PC-3 (cell line): Measurements from ENCODE around the gene B4GALT5.

Experiments
- EZH2 ChIP-seq: fragments of 300-600 bp; sonication (generic); IDR thresholded peaks from one replicate; pipeline ENCODE4 v1.6.1; 2017; ENCODE audit warnings: antibody characterized with exemption, mild to moderate bottlenecking, low read length; ENCODE audit not compliant: unreplicated experiment
- EZH2phosphoT487 ChIP-seq: fragments of 300-600 bp; sonication (generic); IDR thresholded peaks from 2 replicates; pipeline ENCODE4 v1.6.1; 2018; ENCODE audit warnings: mild to moderate bottlenecking, antibody characterized with exemption, low read length, borderline replicate concordance
- TF ChIP-seq, protein P1 (sequence below): fragments of 300-600 bp; sonication (generic); conservative IDR thresholded peaks from 2 replicates; pipeline ENCODE4 v1.5.1; 2017; ENCODE audit warnings: antibody characterized with exemption, low read depth, mild to moderate bottlenecking, low read length

DNA sequence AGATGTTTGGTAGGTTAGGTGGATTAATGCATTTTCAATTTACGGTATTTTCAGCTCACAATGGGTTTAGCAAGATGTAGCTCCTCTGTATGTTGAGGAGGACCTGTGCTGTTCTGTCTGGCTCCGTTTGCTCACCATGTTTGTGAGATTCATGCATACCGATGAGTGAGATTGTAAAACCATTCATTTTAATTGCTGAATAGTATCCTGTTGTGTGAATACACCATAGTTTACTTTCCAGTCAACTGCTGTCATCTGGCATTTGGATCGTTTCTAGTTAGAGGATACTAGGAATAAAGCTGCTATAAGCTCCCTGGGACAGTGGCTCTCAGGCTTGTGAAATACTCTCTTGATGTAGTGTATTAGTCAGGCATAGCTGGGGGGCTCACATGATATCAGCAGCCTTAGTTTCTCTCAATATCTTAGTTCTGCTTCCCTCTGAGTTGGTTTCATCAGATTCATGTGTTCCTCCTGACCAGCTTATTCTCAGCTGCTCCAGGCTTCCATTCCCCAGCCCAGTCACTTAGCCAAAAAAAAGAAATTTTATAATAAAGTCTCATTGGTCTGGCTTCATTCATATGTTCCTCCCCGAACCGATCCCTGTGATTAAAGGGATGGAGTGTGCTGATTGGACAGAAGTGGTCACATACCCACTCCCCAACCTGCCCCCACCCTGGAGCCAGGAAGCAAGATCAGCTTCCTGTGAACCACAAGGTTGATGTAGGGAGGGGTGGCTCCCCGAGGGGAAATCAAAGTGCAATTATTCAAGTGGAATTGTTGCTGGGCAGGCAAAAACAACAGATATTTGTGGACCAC lies 10.9 kb upstream of the B4GALT5 start:
- TF ChIP-seq, protein P1, sequence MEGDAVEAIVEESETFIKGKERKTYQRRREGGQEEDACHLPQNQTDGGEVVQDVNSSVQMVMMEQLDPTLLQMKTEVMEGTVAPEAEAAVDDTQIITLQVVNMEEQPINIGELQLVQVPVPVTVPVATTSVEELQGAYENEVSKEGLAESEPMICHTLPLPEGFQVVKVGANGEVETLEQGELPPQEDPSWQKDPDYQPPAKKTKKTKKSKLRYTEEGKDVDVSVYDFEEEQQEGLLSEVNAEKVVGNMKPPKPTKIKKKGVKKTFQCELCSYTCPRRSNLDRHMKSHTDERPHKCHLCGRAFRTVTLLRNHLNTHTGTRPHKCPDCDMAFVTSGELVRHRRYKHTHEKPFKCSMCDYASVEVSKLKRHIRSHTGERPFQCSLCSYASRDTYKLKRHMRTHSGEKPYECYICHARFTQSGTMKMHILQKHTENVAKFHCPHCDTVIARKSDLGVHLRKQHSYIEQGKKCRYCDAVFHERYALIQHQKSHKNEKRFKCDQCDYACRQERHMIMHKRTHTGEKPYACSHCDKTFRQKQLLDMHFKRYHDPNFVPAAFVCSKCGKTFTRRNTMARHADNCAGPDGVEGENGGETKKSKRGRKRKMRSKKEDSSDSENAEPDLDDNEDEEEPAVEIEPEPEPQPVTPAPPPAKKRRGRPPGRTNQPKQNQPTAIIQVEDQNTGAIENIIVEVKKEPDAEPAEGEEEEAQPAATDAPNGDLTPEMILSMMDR = no peak
- no peak for TF ChIP-seq EZH2phosphoT487
- TF ChIP-seq EZH2 = no peak
